Mucosa of descending colon (tissue), 3 donors: ENCODE results near the gene SNX25. TPM values are rescaled to one million over a fixed set of nuclear protein-coding genes. Genes with fewer than 3 reads are reported as not detected.

Experiments used
- ATAC-seq: fragments of 200-7000 bp; cut with Tn5 transposase; one replicate; pipeline ENCODE4 v1.9.1; 2020; ENCODE audit warnings: mild to moderate bottlenecking, moderate library complexity
- DNase-seq, 3 donors: peaks; one replicate each; pipeline ENCODE4 v3.0.0-alpha.2; 2020
- H3K36me3 ChIP-seq: fragments of 200-600 bp; one replicate; pipeline ENCODE4 v1.8.0; 2021; ENCODE audit warnings: low read depth, mild to moderate bottlenecking
- H3K4me1 ChIP-seq: fragments of 200-600 bp; one replicate; pipeline ENCODE4 v1.8.0; 2021; ENCODE audit warnings: low read depth, mild to moderate bottlenecking
- H3K4me3 ChIP-seq: fragments of 200-600 bp; one replicate; pipeline ENCODE4 v1.8.0; 2021; ENCODE audit warnings: mild to moderate bottlenecking
- H3K9me3 ChIP-seq: fragments of 200-600 bp; one replicate; pipeline ENCODE4 v1.8.0; 2021; ENCODE audit warnings: mild to moderate bottlenecking
- intact Hi-C, 2 donors: fragments of 100-400 bp; cut with DNase I in 1 of 2; cut with micrococcal nuclease in 1 of 2; formaldehyde crosslinking; loops; one replicate each; pipeline versions ENCODE4 v1.11.0 to v1.11.1; 2022; cut with DNase I, micrococcal nuclease
- total RNA-seq, 3 donors: library from RNA; stranded (reverse); fragmentation: NEBNext Ultra II Directional in 2 of 3; extraction: Animal tissue kit (Norgen Biotek cat#: 25700) in 2 of 3; gene quantifications; one replicate each; pipeline versions ENCODE4 v1.2.1 to v1.2.4, GENCODE V29; 2021 to 2023
- TF ChIP-seq, protein P1 (sequence below): fragments of 200-600 bp; IDR thresholded peaks from one replicate; pipeline ENCODE4 v1.8.0; 2022; ENCODE audit warnings: antibody characterized with exemption, mild to moderate bottlenecking
- donor health status: DM: no; HTN: no; CAD: no; lungs with moderate emphysema.
- donor health status: DM: no; HTN: no; CAD: no.
- donor health status: DM: no; HTN: yes; CAD: no.

SNX25 gene
- total RNA-seq, 3 donors from 2014 or later, result 10.8 to 29.7 (median 16.8) TPM

DNA sequence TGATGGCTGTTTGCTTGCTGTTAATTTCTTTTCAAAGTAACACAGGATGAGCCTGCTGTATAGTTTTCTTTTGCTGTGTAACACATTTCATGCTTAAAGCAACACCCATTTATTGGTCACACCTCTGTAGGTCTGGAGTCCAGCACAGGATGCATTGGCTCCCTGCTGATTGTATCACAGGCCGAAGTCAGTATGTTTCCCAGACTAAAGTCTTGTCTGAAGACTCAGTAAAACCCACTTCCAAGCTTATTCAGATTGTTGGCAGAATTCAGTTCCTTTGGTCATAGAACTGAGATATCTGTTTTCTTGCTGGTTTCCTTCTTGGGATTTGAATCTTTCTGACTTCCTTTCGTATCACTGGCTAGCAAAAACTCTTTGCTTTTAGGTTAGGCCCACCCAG, 132.0 kb downstream of the SNX25 start:
- peaks cover 3% of the 10 kb centered on the region for H3K9me3 ChIP-seq
- H3K4me1 ChIP-seq, result no peaks in the 10 kb centered on the region
- no peaks in the 10 kb centered on the region for H3K36me3 ChIP-seq
- intact Hi-C loops, result no loop called here
- no peak for DNase-seq
- ATAC-seq, result no peak
- no peak overlapping the region for H3K4me3 ChIP-seq
- TF ChIP-seq, protein P1, sequence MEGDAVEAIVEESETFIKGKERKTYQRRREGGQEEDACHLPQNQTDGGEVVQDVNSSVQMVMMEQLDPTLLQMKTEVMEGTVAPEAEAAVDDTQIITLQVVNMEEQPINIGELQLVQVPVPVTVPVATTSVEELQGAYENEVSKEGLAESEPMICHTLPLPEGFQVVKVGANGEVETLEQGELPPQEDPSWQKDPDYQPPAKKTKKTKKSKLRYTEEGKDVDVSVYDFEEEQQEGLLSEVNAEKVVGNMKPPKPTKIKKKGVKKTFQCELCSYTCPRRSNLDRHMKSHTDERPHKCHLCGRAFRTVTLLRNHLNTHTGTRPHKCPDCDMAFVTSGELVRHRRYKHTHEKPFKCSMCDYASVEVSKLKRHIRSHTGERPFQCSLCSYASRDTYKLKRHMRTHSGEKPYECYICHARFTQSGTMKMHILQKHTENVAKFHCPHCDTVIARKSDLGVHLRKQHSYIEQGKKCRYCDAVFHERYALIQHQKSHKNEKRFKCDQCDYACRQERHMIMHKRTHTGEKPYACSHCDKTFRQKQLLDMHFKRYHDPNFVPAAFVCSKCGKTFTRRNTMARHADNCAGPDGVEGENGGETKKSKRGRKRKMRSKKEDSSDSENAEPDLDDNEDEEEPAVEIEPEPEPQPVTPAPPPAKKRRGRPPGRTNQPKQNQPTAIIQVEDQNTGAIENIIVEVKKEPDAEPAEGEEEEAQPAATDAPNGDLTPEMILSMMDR, result no peak

DNA sequence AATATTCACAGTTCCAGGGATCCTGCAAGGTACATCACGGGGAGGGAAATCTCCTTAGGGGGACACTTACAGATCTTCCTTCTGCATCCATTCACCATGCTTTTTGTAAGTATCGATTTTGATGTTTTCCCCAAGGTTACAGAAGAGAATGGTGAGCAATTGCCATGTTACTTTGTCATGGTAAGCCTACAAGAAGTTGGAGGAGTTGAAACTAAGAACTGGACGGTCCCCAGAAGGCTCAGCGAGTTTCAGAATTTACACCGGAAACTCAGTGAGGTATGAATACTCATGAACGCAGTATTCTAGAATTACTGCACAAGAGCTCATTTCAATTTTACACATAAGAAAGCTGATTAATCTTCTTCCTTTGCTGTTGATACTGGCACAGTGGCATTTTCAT, 132.4 kb downstream of the SNX25 start:
- Histone ChIP-seq H3K4me1 (no peaks in the 10 kb centered on the region), H3K36me3 (no peaks in the 10 kb centered on the region), H3K9me3 (peaks cover 3% of the 10 kb centered on the region), H3K4me3 (no peak overlapping the region)
- no peak for ATAC-seq
- intact Hi-C loops, result no loop called here
- TF ChIP-seq, protein P1, result no peak
- DNase-seq, result no peak

DNA sequence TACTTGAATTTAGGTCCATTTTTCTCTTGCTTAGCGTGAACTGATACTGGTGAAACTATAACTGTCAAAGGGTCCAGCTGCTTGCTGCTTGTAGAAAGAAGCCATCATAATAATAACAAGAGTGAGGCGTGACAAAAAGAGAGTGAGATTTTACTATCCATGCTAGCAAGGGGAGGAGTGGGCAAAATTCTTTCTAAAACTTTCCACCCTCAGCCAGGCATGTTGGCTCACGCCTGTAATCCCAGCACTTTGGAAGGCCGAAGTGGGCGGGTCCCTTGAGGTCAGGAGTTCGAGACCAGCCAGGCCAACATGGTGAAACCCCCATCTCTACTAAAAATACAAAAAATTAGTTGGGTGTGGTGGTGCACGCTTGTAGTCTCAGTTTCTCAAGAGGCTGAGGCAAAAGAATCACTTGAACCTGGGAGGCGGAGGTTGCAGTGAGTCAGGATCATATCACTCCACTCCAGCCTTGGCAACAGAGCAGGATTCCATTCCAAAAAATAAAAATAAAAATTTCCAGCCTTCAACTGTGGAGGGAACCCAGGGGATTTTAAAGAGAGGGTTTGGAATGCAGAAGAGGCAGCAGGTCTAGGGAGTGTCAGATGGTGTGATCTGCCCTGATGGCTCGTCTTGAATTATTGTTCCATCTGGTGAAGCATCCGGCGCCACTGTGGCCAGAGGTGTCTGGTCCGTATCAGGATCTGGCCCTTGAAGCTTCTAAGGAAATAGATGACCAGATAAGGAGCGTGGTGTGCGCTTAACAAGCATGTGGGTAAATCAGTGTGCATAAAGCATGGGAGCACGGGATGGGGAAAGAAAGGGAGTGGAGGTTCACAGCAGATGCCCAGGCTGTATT, 134.6 kb downstream of the SNX25 start:
- TF ChIP-seq, protein P1, result no peak
- no peak for DNase-seq
- ATAC-seq, result no peak

DNA sequence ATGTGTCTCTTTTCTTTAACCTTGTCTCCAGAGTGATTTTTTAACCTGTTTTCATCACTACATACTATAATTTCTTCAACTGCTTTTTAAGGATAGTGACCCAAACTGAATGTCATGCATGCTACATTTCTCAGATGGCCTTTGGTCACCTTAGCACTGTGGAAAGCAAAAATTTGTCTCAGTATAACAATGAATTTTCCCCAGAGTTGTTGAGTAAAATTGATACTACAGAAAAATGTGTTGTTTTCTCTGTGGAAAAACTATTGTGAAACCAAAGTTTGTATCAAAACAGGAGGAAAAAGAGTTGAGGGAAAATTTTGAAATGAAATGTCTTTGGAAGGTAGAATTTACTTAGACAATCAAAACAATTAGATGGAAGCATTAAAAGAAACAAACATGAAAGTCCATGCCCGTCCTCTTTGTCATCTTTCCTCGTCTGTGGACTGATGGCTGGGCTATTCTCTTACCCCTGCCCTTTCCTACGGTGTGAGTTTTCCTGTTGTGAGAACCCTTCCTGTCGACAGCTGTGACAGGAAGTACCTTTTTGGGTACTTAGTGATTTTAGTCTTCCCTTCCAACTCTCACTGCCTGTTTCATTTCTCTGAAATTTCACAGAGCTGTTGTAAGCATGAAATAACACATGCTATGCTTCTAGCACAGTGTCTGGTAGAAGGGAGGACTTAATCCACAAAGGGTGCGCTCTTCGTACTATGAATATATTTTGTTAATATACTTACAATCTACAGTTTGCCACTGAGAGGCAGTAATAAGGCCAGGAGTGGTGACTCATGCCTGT, 135.5 kb downstream of the SNX25 start:
- ATAC-seq, result no peak
- intact Hi-C loops, result no loop called here
- H3K9me3 ChIP-seq, result no peaks in the 10 kb centered on the region
- H3K4me3 ChIP-seq, result no peak overlapping the region
- TF ChIP-seq, protein P1, result no peak
- no peaks in the 10 kb centered on the region for H3K4me1 ChIP-seq
- DNase-seq, result no peak
- no peaks in the 10 kb centered on the region for H3K36me3 ChIP-seq

More for the DNA sequence above, 134.6 kb downstream of the SNX25 start:
- no peaks in the 10 kb centered on the region for H3K4me1 ChIP-seq
- no peak overlapping the region for H3K4me3 ChIP-seq
- peaks cover under 1% of the 10 kb centered on the region for H3K9me3 ChIP-seq
- intact Hi-C loops, result no loop called here
- no peaks in the 10 kb centered on the region for H3K36me3 ChIP-seq

DNA sequence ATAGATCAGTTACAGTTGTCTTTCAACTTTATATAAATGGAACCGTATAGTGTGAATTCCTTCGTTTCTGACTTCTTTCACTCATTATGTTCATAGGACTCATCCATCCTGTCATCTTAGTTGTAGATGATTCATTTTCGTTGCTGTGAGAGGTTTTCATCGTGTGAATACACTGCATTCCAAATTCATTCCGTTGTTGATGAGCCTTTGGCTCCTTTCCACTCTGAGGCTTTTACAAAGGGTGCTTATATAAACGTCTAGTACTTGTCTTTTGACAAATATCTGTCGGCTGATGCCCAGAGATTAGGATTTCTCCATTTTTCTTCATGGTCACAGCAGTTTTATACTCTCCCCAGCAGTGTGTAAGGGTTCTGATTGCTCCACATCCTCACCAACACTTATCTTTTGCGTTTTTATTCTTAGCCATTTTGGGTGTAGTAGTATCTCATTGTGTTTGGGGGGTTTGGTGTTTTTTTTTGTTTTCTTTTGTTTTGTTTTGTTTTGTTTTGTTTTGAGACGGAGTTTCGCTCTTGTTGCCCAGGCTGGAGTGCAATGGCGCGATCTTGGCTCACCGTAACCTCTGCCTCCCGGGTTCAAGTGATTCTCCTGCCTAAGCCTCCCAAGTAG, 137.7 kb downstream of the SNX25 start:
- intact Hi-C loops, result no loop called here
- no peak for DNase-seq
- Histone ChIP-seq H3K4me3 (no peak overlapping the region), H3K4me1 (no peaks in the 10 kb centered on the region), H3K36me3 (no peaks in the 10 kb centered on the region), H3K9me3 (no peaks in the 10 kb centered on the region)
- ATAC-seq, result no peak
- TF ChIP-seq, protein P1, result no peak
